GM23338 (cell line): ENCODE measurements around the gene SELP. TPM values are rescaled to one million over a fixed set of nuclear protein-coding genes. Genes with fewer than 3 reads are reported as not detected.

Experiments used
- ATAC-seq: fragments of 200-7000 bp; cut with Tn5 transposase; 3 replicates; pipeline ENCODE4 v1.9.1; 2020
- DNase-seq: peaks from one replicate; pipeline ENCODE4 v3.0.0-alpha.2; 2015; ENCODE audit warnings: low spot score
- H2AFZ ChIP-seq: fragments of 200-600 bp; sonication (generic); 2 replicates; pipeline ENCODE4 v1.8.0; 2016; ENCODE audit warnings: antibody characterized with exemption, mild to moderate bottlenecking, moderate library complexity
- H3F3A ChIP-seq: fragments of 200-600 bp; sonication (generic); replicated peaks from 2 replicates; pipeline ENCODE4 v1.8.0; 2017; ENCODE audit warnings: antibody characterized with exemption, mixed run types, low read depth
- H3K27ac ChIP-seq: fragments of 200-600 bp; sonication (generic); 2 replicates; pipeline ENCODE4 v1.6.1; 2016; ENCODE audit warnings: low read depth
- H3K27me3 ChIP-seq: fragments of 200-600 bp; sonication (generic); 2 replicates; pipeline ENCODE4 v1.8.0; 2016; ENCODE audit warnings: mild to moderate bottlenecking, mixed run types, moderate library complexity; ENCODE audit not compliant: insufficient read depth
- H3K36me3 ChIP-seq: fragments of 200-600 bp; sonication (generic); 2 replicates; pipeline ENCODE4 v1.8.0; 2016; ENCODE audit warnings: mild to moderate bottlenecking; ENCODE audit not compliant: insufficient read depth
- H3K4me1 ChIP-seq: fragments of 200-600 bp; sonication (generic); 2 replicates; pipeline ENCODE4 v1.8.0; 2016; ENCODE audit warnings: mild to moderate bottlenecking, moderate library complexity; ENCODE audit not compliant: insufficient read depth
- H3K4me2 ChIP-seq: fragments of 200-600 bp; sonication (generic); 2 replicates; pipeline ENCODE4 v1.7.1; 2017; ENCODE audit warnings: mixed run types
- H3K4me3 ChIP-seq: fragments of 200-600 bp; sonication (generic); 2 replicates; pipeline ENCODE4 v1.6.1; 2016; ENCODE audit warnings: mixed run types
- H3K79me2 ChIP-seq: fragments of 200-600 bp; sonication (generic); replicated peaks from 2 replicates; pipeline ENCODE4 v1.8.0; 2017; ENCODE audit warnings: mild to moderate bottlenecking; ENCODE audit not compliant: insufficient read depth
- H3K9me2 ChIP-seq: fragments of 200-600 bp; sonication (generic); 2 replicates; pipeline ENCODE4 v1.8.0; 2017; ENCODE audit not compliant: insufficient read depth
- H4K20me1 ChIP-seq: fragments of 200-600 bp; sonication (generic); replicated peaks from 2 replicates; pipeline ENCODE4 v1.8.0; 2017; ENCODE audit warnings: mild to moderate bottlenecking; ENCODE audit not compliant: insufficient read depth
- H3K27ac Mint-ChIP-seq: 2 replicates; pipeline ENCODE4 v1.8.0; 2020; ENCODE audit warnings: inconsistent platforms, mild to moderate bottlenecking, moderate library complexity, mixed read lengths
- H3K27me3 Mint-ChIP-seq: 3 replicates; pipeline ENCODE4 v1.8.0; 2022; ENCODE audit warnings: low read depth, mild to moderate bottlenecking, moderate library complexity, mixed read lengths, inconsistent platforms; ENCODE audit not compliant: insufficient read depth, poor library complexity
- H3K36me3 Mint-ChIP-seq: 3 replicates; pipeline ENCODE4 v1.8.0; 2021; ENCODE audit warnings: low read depth, mild to moderate bottlenecking, inconsistent platforms, moderate library complexity, mixed read lengths
- H3K4me1 Mint-ChIP-seq: 3 replicates; pipeline ENCODE4 v1.8.0; 2020; ENCODE audit warnings: mild to moderate bottlenecking, inconsistent platforms, mixed read lengths
- H3K4me3 Mint-ChIP-seq: 3 replicates; pipeline ENCODE4 v1.8.0; 2021; ENCODE audit warnings: moderate library complexity, mild to moderate bottlenecking, inconsistent platforms, mixed read lengths
- H3K9me3 Mint-ChIP-seq: 3 replicates; pipeline ENCODE4 v1.8.0; 2020; ENCODE audit warnings: moderate library complexity, mild to moderate bottlenecking, inconsistent platforms, mixed read lengths
- CREB1 ChIP-seq: fragments of 250-450 bp; sonication (Bioruptor Pico); IDR thresholded peaks from 2 replicates; pipeline ENCODE4 v1.5.0; 2020; ENCODE audit warnings: low read depth, mild to moderate bottlenecking, moderate library complexity
- EZH2phosphoT487 ChIP-seq: fragments of 200-600 bp; sonication (generic); IDR thresholded peaks from one replicate; pipeline ENCODE4 v1.8.1; 2018; ENCODE audit warnings: antibody characterized with exemption; ENCODE audit not compliant: unreplicated experiment
- JUNB ChIP-seq: IDR thresholded peaks from one replicate; pipeline ENCODE4 v1.6.1; 2016; ENCODE audit warnings: antibody characterized with exemption; ENCODE audit not compliant: unreplicated experiment
- NANOG ChIP-seq: IDR thresholded peaks from 2 replicates; pipeline ENCODE4 v1.6.1; 2016; ENCODE audit warnings: antibody characterized with exemption, borderline replicate concordance
- STAT1 ChIP-seq: IDR thresholded peaks from one replicate; pipeline ENCODE4 v1.6.1; 2016; ENCODE audit warnings: antibody characterized with exemption; ENCODE audit not compliant: unreplicated experiment
- ZNF114 ChIP-seq: fragments of 250-450 bp; sonication (Bioruptor Pico); IDR thresholded peaks from 2 replicates; pipeline ENCODE4 v1.5.0; 2020; ENCODE audit warnings: mild to moderate bottlenecking, moderate library complexity
- ZNF331 ChIP-seq: fragments of 250-450 bp; sonication (Bioruptor Pico); IDR thresholded peaks from 2 replicates; pipeline ENCODE4 v1.5.0; 2020; ENCODE audit warnings: low read depth, mild to moderate bottlenecking, moderate library complexity
- polyA plus RNA-seq: library from polyadenylated mRNA; unstranded; fragments of >200 nt; fragmentation: Nextera tagmentation; extraction: Ambion mirVana; gene quantifications from 2 replicates; pipeline ENCODE4 v1.2.1, GENCODE V29; 2016
- total RNA-seq: library from RNA; depleted of rRNA; stranded (reverse); fragments of >200 nt; shearing (Covaris generic); gene quantifications from 2 replicates; pipeline ENCODE4 v1.2.3, GENCODE V29; 2014
- TF ChIP-seq, protein P1 (sequence below): IDR thresholded peaks from one replicate; pipeline ENCODE4 v1.6.1; 2018; ENCODE audit warnings: antibody characterized with exemption; ENCODE audit not compliant: unreplicated experiment
- TF ChIP-seq, protein P2 (sequence below), 2 experiments: fragments of 200-600 bp in 1 of 2; sonication (generic) in 1 of 2; conservative IDR thresholded peaks; 2 replicates each; pipeline versions ENCODE4 v1.5.1 to v1.6.1; 2016 to 2017; ENCODE audit warnings: antibody characterized with exemption in 2 of 2, low read depth in 2 of 2, mild to moderate bottlenecking in 2 of 2, moderate library complexity in 1 of 2
- TF ChIP-seq, protein P3 (sequence below): fragments of 250-450 bp; sonication (Bioruptor Pico); IDR thresholded peaks from 2 replicates; pipeline ENCODE4 v1.5.0; 2020; ENCODE audit warnings: mild to moderate bottlenecking, moderate library complexity
- TF ChIP-seq, protein P4 (sequence below): IDR thresholded peaks from 2 replicates; pipeline ENCODE4 v1.6.1; 2016; ENCODE audit warnings: antibody characterized with exemption

The SELP gene
- total and polyA plus RNA-seq, 2 experiments from 2014 or later, result not detected

DNA sequence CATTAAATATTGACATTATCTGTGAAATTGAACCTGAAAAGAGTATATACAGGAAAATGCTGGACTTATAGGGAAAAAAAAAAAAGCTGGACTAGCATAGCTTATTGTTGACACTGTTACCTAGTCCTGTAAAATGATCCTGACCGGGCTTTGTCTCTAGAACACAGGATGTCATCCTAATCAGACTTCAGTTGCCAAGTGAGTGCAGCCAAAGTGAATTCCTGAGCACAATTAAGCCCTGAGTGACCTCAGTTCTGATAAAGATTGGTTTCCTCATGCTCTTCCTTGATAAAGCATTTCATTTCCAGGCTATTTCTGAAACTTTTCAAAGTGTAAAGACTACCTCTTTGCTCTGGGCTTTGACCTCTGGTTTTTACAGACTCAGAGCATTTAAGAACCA lies 19.8 kb downstream of the SELP start:
- H3K4me3 ChIP-seq, result no peak overlapping the region
- TF ChIP-seq EZH2phosphoT487, result no peak
- TF ChIP-seq, protein P1, sequence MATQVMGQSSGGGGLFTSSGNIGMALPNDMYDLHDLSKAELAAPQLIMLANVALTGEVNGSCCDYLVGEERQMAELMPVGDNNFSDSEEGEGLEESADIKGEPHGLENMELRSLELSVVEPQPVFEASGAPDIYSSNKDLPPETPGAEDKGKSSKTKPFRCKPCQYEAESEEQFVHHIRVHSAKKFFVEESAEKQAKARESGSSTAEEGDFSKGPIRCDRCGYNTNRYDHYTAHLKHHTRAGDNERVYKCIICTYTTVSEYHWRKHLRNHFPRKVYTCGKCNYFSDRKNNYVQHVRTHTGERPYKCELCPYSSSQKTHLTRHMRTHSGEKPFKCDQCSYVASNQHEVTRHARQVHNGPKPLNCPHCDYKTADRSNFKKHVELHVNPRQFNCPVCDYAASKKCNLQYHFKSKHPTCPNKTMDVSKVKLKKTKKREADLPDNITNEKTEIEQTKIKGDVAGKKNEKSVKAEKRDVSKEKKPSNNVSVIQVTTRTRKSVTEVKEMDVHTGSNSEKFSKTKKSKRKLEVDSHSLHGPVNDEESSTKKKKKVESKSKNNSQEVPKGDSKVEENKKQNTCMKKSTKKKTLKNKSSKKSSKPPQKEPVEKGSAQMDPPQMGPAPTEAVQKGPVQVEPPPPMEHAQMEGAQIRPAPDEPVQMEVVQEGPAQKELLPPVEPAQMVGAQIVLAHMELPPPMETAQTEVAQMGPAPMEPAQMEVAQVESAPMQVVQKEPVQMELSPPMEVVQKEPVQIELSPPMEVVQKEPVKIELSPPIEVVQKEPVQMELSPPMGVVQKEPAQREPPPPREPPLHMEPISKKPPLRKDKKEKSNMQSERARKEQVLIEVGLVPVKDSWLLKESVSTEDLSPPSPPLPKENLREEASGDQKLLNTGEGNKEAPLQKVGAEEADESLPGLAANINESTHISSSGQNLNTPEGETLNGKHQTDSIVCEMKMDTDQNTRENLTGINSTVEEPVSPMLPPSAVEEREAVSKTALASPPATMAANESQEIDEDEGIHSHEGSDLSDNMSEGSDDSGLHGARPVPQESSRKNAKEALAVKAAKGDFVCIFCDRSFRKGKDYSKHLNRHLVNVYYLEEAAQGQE, result no peak
- TF ChIP-seq, protein P2, sequence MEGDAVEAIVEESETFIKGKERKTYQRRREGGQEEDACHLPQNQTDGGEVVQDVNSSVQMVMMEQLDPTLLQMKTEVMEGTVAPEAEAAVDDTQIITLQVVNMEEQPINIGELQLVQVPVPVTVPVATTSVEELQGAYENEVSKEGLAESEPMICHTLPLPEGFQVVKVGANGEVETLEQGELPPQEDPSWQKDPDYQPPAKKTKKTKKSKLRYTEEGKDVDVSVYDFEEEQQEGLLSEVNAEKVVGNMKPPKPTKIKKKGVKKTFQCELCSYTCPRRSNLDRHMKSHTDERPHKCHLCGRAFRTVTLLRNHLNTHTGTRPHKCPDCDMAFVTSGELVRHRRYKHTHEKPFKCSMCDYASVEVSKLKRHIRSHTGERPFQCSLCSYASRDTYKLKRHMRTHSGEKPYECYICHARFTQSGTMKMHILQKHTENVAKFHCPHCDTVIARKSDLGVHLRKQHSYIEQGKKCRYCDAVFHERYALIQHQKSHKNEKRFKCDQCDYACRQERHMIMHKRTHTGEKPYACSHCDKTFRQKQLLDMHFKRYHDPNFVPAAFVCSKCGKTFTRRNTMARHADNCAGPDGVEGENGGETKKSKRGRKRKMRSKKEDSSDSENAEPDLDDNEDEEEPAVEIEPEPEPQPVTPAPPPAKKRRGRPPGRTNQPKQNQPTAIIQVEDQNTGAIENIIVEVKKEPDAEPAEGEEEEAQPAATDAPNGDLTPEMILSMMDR (conservative IDR thresholded peaks at IDR 0.05; ENCODE audit: low read depth in 2 of 2), result no peak
- TF ChIP-seq, protein P3, sequence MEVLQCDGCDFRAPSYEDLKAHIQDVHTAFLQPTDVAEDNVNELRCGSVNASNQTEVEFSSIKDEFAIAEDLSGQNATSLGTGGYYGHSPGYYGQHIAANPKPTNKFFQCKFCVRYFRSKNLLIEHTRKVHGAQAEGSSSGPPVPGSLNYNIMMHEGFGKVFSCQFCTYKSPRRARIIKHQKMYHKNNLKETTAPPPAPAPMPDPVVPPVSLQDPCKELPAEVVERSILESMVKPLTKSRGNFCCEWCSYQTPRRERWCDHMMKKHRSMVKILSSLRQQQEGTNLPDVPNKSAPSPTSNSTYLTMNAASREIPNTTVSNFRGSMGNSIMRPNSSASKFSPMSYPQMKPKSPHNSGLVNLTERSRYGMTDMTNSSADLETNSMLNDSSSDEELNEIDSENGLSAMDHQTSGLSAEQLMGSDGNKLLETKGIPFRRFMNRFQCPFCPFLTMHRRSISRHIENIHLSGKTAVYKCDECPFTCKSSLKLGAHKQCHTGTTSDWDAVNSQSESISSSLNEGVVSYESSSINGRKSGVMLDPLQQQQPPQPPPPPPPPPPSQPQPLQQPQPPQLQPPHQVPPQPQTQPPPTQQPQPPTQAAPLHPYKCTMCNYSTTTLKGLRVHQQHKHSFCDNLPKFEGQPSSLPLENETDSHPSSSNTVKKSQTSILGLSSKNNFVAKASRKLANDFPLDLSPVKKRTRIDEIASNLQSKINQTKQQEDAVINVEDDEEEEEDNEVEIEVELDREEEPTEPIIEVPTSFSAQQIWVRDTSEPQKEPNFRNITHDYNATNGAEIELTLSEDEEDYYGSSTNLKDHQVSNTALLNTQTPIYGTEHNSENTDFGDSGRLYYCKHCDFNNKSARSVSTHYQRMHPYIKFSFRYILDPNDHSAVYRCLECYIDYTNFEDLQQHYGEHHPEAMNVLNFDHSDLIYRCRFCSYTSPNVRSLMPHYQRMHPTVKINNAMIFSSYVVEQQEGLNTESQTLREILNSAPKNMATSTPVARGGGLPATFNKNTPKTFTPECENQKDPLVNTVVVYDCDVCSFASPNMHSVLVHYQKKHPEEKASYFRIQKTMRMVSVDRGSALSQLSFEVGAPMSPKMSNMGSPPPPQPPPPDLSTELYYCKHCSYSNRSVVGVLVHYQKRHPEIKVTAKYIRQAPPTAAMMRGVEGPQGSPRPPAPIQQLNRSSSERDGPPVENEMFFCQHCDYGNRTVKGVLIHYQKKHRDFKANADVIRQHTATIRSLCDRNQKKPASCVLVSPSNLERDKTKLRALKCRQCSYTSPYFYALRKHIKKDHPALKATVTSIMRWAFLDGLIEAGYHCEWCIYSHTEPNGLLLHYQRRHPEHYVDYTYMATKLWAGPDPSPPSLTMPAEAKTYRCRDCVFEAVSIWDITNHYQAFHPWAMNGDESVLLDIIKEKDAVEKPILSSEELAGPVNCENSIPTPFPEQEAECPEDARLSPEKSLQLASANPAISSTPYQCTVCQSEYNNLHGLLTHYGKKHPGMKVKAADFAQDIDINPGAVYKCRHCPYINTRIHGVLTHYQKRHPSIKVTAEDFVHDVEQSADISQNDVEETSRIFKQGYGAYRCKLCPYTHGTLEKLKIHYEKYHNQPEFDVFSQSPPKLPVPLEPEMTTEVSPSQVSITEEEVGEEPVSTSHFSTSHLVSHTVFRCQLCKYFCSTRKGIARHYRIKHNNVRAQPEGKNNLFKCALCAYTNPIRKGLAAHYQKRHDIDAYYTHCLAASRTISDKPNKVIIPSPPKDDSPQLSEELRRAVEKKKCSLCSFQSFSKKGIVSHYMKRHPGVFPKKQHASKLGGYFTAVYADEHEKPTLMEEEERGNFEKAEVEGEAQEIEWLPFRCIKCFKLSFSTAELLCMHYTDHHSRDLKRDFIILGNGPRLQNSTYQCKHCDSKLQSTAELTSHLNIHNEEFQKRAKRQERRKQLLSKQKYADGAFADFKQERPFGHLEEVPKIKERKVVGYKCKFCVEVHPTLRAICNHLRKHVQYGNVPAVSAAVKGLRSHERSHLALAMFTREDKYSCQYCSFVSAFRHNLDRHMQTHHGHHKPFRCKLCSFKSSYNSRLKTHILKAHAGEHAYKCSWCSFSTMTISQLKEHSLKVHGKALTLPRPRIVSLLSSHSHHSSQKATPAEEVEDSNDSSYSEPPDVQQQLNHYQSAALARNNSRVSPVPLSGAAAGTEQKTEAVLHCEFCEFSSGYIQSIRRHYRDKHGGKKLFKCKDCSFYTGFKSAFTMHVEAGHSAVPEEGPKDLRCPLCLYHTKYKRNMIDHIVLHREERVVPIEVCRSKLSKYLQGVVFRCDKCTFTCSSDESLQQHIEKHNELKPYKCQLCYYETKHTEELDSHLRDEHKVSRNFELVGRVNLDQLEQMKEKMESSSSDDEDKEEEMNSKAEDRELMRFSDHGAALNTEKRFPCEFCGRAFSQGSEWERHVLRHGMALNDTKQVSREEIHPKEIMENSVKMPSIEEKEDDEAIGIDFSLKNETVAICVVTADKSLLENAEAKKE (CRISPR knock-in tag), result no peak
- TF ChIP-seq CREB1 (CRISPR knock-in tag), result no peak
- TF ChIP-seq ZNF114 (CRISPR knock-in tag), result no peak
- no peak for TF ChIP-seq JUNB
- TF ChIP-seq, protein P4, sequence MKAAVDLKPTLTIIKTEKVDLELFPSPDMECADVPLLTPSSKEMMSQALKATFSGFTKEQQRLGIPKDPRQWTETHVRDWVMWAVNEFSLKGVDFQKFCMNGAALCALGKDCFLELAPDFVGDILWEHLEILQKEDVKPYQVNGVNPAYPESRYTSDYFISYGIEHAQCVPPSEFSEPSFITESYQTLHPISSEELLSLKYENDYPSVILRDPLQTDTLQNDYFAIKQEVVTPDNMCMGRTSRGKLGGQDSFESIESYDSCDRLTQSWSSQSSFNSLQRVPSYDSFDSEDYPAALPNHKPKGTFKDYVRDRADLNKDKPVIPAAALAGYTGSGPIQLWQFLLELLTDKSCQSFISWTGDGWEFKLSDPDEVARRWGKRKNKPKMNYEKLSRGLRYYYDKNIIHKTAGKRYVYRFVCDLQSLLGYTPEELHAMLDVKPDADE, result no peak
- no peak for TF ChIP-seq STAT1
- TF ChIP-seq ZNF331 (CRISPR knock-in tag), result no peak
- TF ChIP-seq NANOG, result no peak
- ATAC-seq (no peak), DNase-seq (no peak)
- no peaks in the 10 kb centered on the region for H3K4me1 ChIP-seq
- Mint-ChIP-seq H3K4me3 (no peak overlapping the region), H3K4me1 (no peaks in the 10 kb centered on the region), H3K27me3 (peaks cover 2% of the 10 kb centered on the region), H3K27ac (no peak overlapping the region), H3K9me3 (no peaks in the 10 kb centered on the region), H3K36me3 (no peaks in the 10 kb centered on the region)
- no peaks in the 10 kb centered on the region for H3K9me2 ChIP-seq
- no peaks in the 10 kb centered on the region for H3K27me3 ChIP-seq
- no peaks in the 10 kb centered on the region for H3K36me3 ChIP-seq
- H3F3A ChIP-seq, result no peaks in the 10 kb centered on the region
- no peaks in the 10 kb centered on the region for H3K79me2 ChIP-seq
- H2AFZ ChIP-seq, result no peak overlapping the region
- H3K4me2 ChIP-seq, result no peak overlapping the region
- H3K27ac ChIP-seq, result no peak overlapping the region
- no peaks in the 10 kb centered on the region for H4K20me1 ChIP-seq
